GM12892 (cell line): ENCODE measurements around the gene HABP4.

Experiments
- POLR2A ChIP-seq: IDR thresholded peaks from 2 replicates; pipeline ENCODE4 v1.6.1; 2011; ENCODE audit warnings: low read depth, low read length, control low read depth
- POLR2AphosphoS5 ChIP-seq: IDR thresholded peaks from 2 replicates; pipeline ENCODE4 v1.6.1; 2011; ENCODE audit warnings: low read depth, low read length, control low read depth
- TAF1 ChIP-seq: IDR thresholded peaks from 2 replicates; pipeline ENCODE4 v1.6.1; 2011; ENCODE audit warnings: low read depth, mild to moderate bottlenecking, control low read depth, low read length, borderline replicate concordance

GRCh38 chr9:96522366-96522765 is 72.4 kb downstream of the HABP4 start:
- no peak for TF ChIP-seq POLR2AphosphoS5
- no peak for TF ChIP-seq TAF1
- no peak for TF ChIP-seq POLR2A
